ENCODE results near the gene THADA.

The THADA gene

GRCh38 chr2:43265421-43265820 is 330.4 kb downstream of the THADA start:
- Histone ChIP-seq H3K36me3 (ENCODE audit: insufficient read depth, low read length) (peaks cover 3% of the 10 kb centered on the region; the same call in 1 of the 2 replicates), H3K27me3 (ENCODE audit: insufficient read depth, low read length) (no peaks in the 10 kb centered on the region), H2AFZ (ENCODE audit: low read length, unreplicated experiment) (no peak overlapping the region), H3K27ac (ENCODE audit: low read depth, low read length) (no peak overlapping the region), H3K79me2 (ENCODE audit: control insufficient read depth, insufficient read depth, low read length, unreplicated experiment) (no peaks in the 10 kb centered on the region), H3K4me1 (ENCODE audit: control insufficient read depth, insufficient read depth, low read length, unreplicated experiment) (peaks cover 23% of the 10 kb centered on the region), H3K4me3 (ENCODE audit: low read depth, low read length) (no peak overlapping the region)

- peaks cover 3% of the 10 kb centered on the region; the same call in 1 of the 2 replicates for H3K36me3 ChIP-seq (ENCODE audit: insufficient read depth, low read length)
- no peaks in the 10 kb centered on the region for H3K27me3 ChIP-seq (ENCODE audit: insufficient read depth, low read length)
- no peak overlapping the region for H3K4me3 ChIP-seq (ENCODE audit: low read depth, low read length)
- no peaks in the 10 kb centered on the region for H3K79me2 ChIP-seq (ENCODE audit: control insufficient read depth, insufficient read depth, low read length, unreplicated experiment)
- no peak overlapping the region for H2AFZ ChIP-seq (ENCODE audit: low read length, unreplicated experiment)
- peaks cover 19% of the 10 kb centered on the region for H3K4me1 ChIP-seq (ENCODE audit: control insufficient read depth, insufficient read depth, low read length, unreplicated experiment)
- no peak overlapping the region for H3K27ac ChIP-seq (ENCODE audit: low read depth, low read length)
Observed at GRCh38 chr2:43265001-43265400, 330.8 kb downstream of the THADA start.

- Histone ChIP-seq H3K4me1 (ENCODE audit: control insufficient read depth, insufficient read depth, low read length, unreplicated experiment) (peaks cover under 1% of the 10 kb centered on the region), H3K79me2 (ENCODE audit: control insufficient read depth, insufficient read depth, low read length, unreplicated experiment) (no peaks in the 10 kb centered on the region), H3K36me3 (ENCODE audit: insufficient read depth, low read length) (peaks cover 3% of the 10 kb centered on the region; the same call in 1 of the 2 replicates), H3K27me3 (ENCODE audit: insufficient read depth, low read length) (no peaks in the 10 kb centered on the region), H3K4me3 (ENCODE audit: low read depth, low read length) (no peak overlapping the region), H3K27ac (ENCODE audit: low read depth, low read length) (no peak overlapping the region), H2AFZ (ENCODE audit: low read length, unreplicated experiment) (no peak overlapping the region)
Observed at GRCh38 chr2:43262951-43263350, 332.9 kb downstream of the THADA start.

- H3K36me3 ChIP-seq (ENCODE audit: insufficient read depth, low read length), result peaks cover 3% of the 10 kb centered on the region; the same call in 1 of the 2 replicates
- no peaks in the 10 kb centered on the region for H3K4me1 ChIP-seq (ENCODE audit: control insufficient read depth, insufficient read depth, low read length, unreplicated experiment)
- no peak overlapping the region for H3K4me3 ChIP-seq (ENCODE audit: low read depth, low read length)
- H2AFZ ChIP-seq (ENCODE audit: low read length, unreplicated experiment), result no peak overlapping the region
- H3K27me3 ChIP-seq (ENCODE audit: insufficient read depth, low read length), result no peaks in the 10 kb centered on the region
- H3K27ac ChIP-seq (ENCODE audit: low read depth, low read length), result no peak overlapping the region
- H3K79me2 ChIP-seq (ENCODE audit: control insufficient read depth, insufficient read depth, low read length, unreplicated experiment), result no peaks in the 10 kb centered on the region
Observed at GRCh38 chr2:43262239-43262638, 333.6 kb downstream of the THADA start.

GRCh38 chr2:43259512-43259911 is 336.3 kb downstream of the THADA start:
- no peaks in the 10 kb centered on the region for H3K4me1 ChIP-seq (ENCODE audit: control insufficient read depth, insufficient read depth, low read length, unreplicated experiment)
- no peaks in the 10 kb centered on the region for H3K27me3 ChIP-seq (ENCODE audit: insufficient read depth, low read length)
- no peaks in the 10 kb centered on the region for H3K79me2 ChIP-seq (ENCODE audit: control insufficient read depth, insufficient read depth, low read length, unreplicated experiment)
- no peak overlapping the region for H3K4me3 ChIP-seq (ENCODE audit: low read depth, low read length)
- H3K27ac ChIP-seq (ENCODE audit: low read depth, low read length), result no peak overlapping the region
- H3K36me3 ChIP-seq (ENCODE audit: insufficient read depth, low read length), result peaks cover 3% of the 10 kb centered on the region; the same call in 1 of the 2 replicates
- no peak overlapping the region for H2AFZ ChIP-seq (ENCODE audit: low read length, unreplicated experiment)

- peaks cover 3% of the 10 kb centered on the region; the same call in 1 of the 2 replicates for H3K36me3 ChIP-seq (ENCODE audit: insufficient read depth, low read length)
- no peak overlapping the region for H2AFZ ChIP-seq (ENCODE audit: low read length, unreplicated experiment)
- H3K4me3 ChIP-seq (ENCODE audit: low read depth, low read length), result no peak overlapping the region
- H3K79me2 ChIP-seq (ENCODE audit: control insufficient read depth, insufficient read depth, low read length, unreplicated experiment), result no peaks in the 10 kb centered on the region
- H3K4me1 ChIP-seq (ENCODE audit: control insufficient read depth, insufficient read depth, low read length, unreplicated experiment), result no peaks in the 10 kb centered on the region
- H3K27me3 ChIP-seq (ENCODE audit: insufficient read depth, low read length), result no peaks in the 10 kb centered on the region
- H3K27ac ChIP-seq (ENCODE audit: low read depth, low read length), result no peak overlapping the region
Observed at GRCh38 chr2:43258547-43259156, 337.2 kb downstream of the THADA start.

- Histone ChIP-seq H3K79me2 (ENCODE audit: control insufficient read depth, insufficient read depth, low read length, unreplicated experiment) (no peaks in the 10 kb centered on the region), H3K4me1 (ENCODE audit: control insufficient read depth, insufficient read depth, low read length, unreplicated experiment) (peaks cover 8% of the 10 kb centered on the region), H3K27me3 (ENCODE audit: insufficient read depth, low read length) (no peaks in the 10 kb centered on the region), H3K4me3 (ENCODE audit: low read depth, low read length) (no peak overlapping the region), H3K36me3 (ENCODE audit: insufficient read depth, low read length) (no peaks in the 10 kb centered on the region), H2AFZ (ENCODE audit: low read length, unreplicated experiment) (no peak overlapping the region), H3K27ac (ENCODE audit: low read depth, low read length) (no peak overlapping the region)
Observed at GRCh38 chr2:43255296-43255910, 340.4 kb downstream of the THADA start.

- H3K27me3 ChIP-seq (ENCODE audit: insufficient read depth, low read length), result no peaks in the 10 kb centered on the region
- H3K4me3 ChIP-seq (ENCODE audit: low read depth, low read length), result no peak overlapping the region
- peaks cover 8% of the 10 kb centered on the region for H3K4me1 ChIP-seq (ENCODE audit: control insufficient read depth, insufficient read depth, low read length, unreplicated experiment)
- no peak overlapping the region for H3K27ac ChIP-seq (ENCODE audit: low read depth, low read length)
- no peaks in the 10 kb centered on the region for H3K79me2 ChIP-seq (ENCODE audit: control insufficient read depth, insufficient read depth, low read length, unreplicated experiment)
- no peak overlapping the region for H2AFZ ChIP-seq (ENCODE audit: low read length, unreplicated experiment)
- 0 out of 2 replicates have a peak, but pooled peaks cover 3% of the 10 kb centered on the region for H3K36me3 ChIP-seq (ENCODE audit: insufficient read depth, low read length)
Observed at GRCh38 chr2:43254331-43254730, 341.5 kb downstream of the THADA start.

- H2AFZ ChIP-seq (ENCODE audit: low read length, unreplicated experiment), result no peak overlapping the region
- H3K27ac ChIP-seq (ENCODE audit: low read depth, low read length), result peak overlapping the region; percentile 41; the same call in 1 of the 2 replicates
- 0 out of 2 replicates have a peak, but pooled peaks cover 3% of the 10 kb centered on the region for H3K36me3 ChIP-seq (ENCODE audit: insufficient read depth, low read length)
- no peaks in the 10 kb centered on the region for H3K27me3 ChIP-seq (ENCODE audit: insufficient read depth, low read length)
- H3K4me1 ChIP-seq (ENCODE audit: control insufficient read depth, insufficient read depth, low read length, unreplicated experiment), result peaks cover 8% of the 10 kb centered on the region
- no peaks in the 10 kb centered on the region for H3K79me2 ChIP-seq (ENCODE audit: control insufficient read depth, insufficient read depth, low read length, unreplicated experiment)
- H3K4me3 ChIP-seq (ENCODE audit: low read depth, low read length), result no peak overlapping the region
Observed at GRCh38 chr2:43251171-43251731, 344.6 kb downstream of the THADA start.

GRCh38 chr2:43250015-43250414 is 345.8 kb downstream of the THADA start:
- Histone ChIP-seq H2AFZ (ENCODE audit: low read length, unreplicated experiment) (no peak overlapping the region), H3K4me1 (ENCODE audit: control insufficient read depth, insufficient read depth, low read length, unreplicated experiment) (peaks cover 8% of the 10 kb centered on the region), H3K4me3 (ENCODE audit: low read depth, low read length) (no peak overlapping the region), H3K79me2 (ENCODE audit: control insufficient read depth, insufficient read depth, low read length, unreplicated experiment) (no peaks in the 10 kb centered on the region), H3K27me3 (ENCODE audit: insufficient read depth, low read length) (no peaks in the 10 kb centered on the region), H3K36me3 (ENCODE audit: insufficient read depth, low read length) (0 out of 2 replicates have a peak, but pooled peaks cover 3% of the 10 kb centered on the region), H3K27ac (ENCODE audit: low read depth, low read length) (no peak overlapping the region)

- peaks cover 8% of the 10 kb centered on the region for H3K4me1 ChIP-seq (ENCODE audit: control insufficient read depth, insufficient read depth, low read length, unreplicated experiment)
- no peaks in the 10 kb centered on the region for H3K27me3 ChIP-seq (ENCODE audit: insufficient read depth, low read length)
- H3K27ac ChIP-seq (ENCODE audit: low read depth, low read length), result no peak overlapping the region
- H3K79me2 ChIP-seq (ENCODE audit: control insufficient read depth, insufficient read depth, low read length, unreplicated experiment), result no peaks in the 10 kb centered on the region
- H3K36me3 ChIP-seq (ENCODE audit: insufficient read depth, low read length), result 0 out of 2 replicates have a peak, but pooled peaks cover 3% of the 10 kb centered on the region
- no peak overlapping the region for H2AFZ ChIP-seq (ENCODE audit: low read length, unreplicated experiment)
- no peak overlapping the region for H3K4me3 ChIP-seq (ENCODE audit: low read depth, low read length)
Observed at GRCh38 chr2:43248621-43249020, 347.2 kb downstream of the THADA start.
